Measurements from ENCODE around the gene SLC22A3. TPM values are rescaled to one million over a fixed set of nuclear protein-coding genes. Genes with fewer than 3 reads are reported as not detected.

SLC22A3 gene
- total RNA-seq, 2 experiments from 2014 or later = not detected

- H3K9me3 Mint-ChIP-seq = peaks cover 2% of the 10 kb centered on the region
- DNase-seq = no peak
- no peak overlapping the region for H3K27ac Mint-ChIP-seq
- no peaks in the 10 kb centered on the region for H3K36me3 Mint-ChIP-seq
- CTCF ChIA-PET = interaction anchor here (0.9 kb wide), 1 partner anchor 42 kb away, joined by 4 read pairs; no protein-coding TSS in a partner anchor
- POLR2A ChIA-PET = no interaction called here
- no peaks in the 10 kb centered on the region for H3K4me1 Mint-ChIP-seq (ENCODE audit: low read depth)
- peaks cover 2% of the 10 kb centered on the region for H3K27me3 Mint-ChIP-seq
- no peak overlapping the region for H3K4me3 Mint-ChIP-seq
- intact Hi-C loops (cut with micrococcal nuclease) = no loop called here
These were observed 64.8 kb downstream of the SLC22A3 start for GRCh38 chr6:160412993-160413392.

- intact Hi-C loops (cut with micrococcal nuclease) = no loop called here
- Mint-ChIP-seq H3K27me3 (peaks cover 6% of the 10 kb centered on the region), H3K4me3 (no peak overlapping the region), H3K4me1 (ENCODE audit: low read depth) (no peaks in the 10 kb centered on the region), H3K27ac (no peak overlapping the region), H3K9me3 (peaks cover 2% of the 10 kb centered on the region), H3K36me3 (no peaks in the 10 kb centered on the region)
- DNase-seq = no peak
- CTCF ChIA-PET = no interaction called here
- POLR2A ChIA-PET = no interaction called here
These were observed 69.0 kb downstream of the SLC22A3 start for GRCh38 chr6:160417146-160417545.

- Mint-ChIP-seq H3K4me3 (no peak overlapping the region), H3K4me1 (ENCODE audit: low read depth) (no peaks in the 10 kb centered on the region), H3K36me3 (no peaks in the 10 kb centered on the region), H3K27ac (no peak overlapping the region), H3K9me3 (peaks cover 2% of the 10 kb centered on the region), H3K27me3 (peaks cover 6% of the 10 kb centered on the region)
- no peak for DNase-seq
- CTCF ChIA-PET = no interaction called here
- intact Hi-C loops (cut with micrococcal nuclease) = no loop called here
- POLR2A ChIA-PET = no interaction called here
These were observed 69.4 kb downstream of the SLC22A3 start for GRCh38 chr6:160417550-160417949.

- H3K27ac Mint-ChIP-seq = no peak overlapping the region
- peaks cover 2% of the 10 kb centered on the region for H3K9me3 Mint-ChIP-seq
- no peaks in the 10 kb centered on the region for H3K4me1 Mint-ChIP-seq (ENCODE audit: low read depth)
- ChIA-PET POLR2A (no interaction called here), CTCF (interaction anchor here (0.8 to 1.4 kb wide), 2 partner anchors 37 to 280 kb away, joined by 3 to 4 read pairs; no protein-coding TSS in a partner anchor)
- intact Hi-C loops (cut with micrococcal nuclease) = no loop called here
- no peak for DNase-seq
- no peaks in the 10 kb centered on the region for H3K36me3 Mint-ChIP-seq
- no peak overlapping the region for H3K4me3 Mint-ChIP-seq
- H3K27me3 Mint-ChIP-seq = peaks cover 4% of the 10 kb centered on the region
These were observed 70.2 kb downstream of the SLC22A3 start for GRCh38 chr6:160418370-160418769.

- Mint-ChIP-seq H3K36me3 (peaks cover 1% of the 10 kb centered on the region), H3K9me3 (peaks cover under 1% of the 10 kb centered on the region), H3K27ac (no peak overlapping the region), H3K27me3 (peaks cover 4% of the 10 kb centered on the region), H3K4me1 (ENCODE audit: low read depth) (no peaks in the 10 kb centered on the region), H3K4me3 (no peak overlapping the region)
- POLR2A ChIA-PET = no interaction called here
- intact Hi-C loops (cut with micrococcal nuclease) = no loop called here
- CTCF ChIA-PET = interaction anchor here (1.4 kb wide), 1 partner anchor 36 kb away, joined by 4 read pairs; no protein-coding TSS in a partner anchor
- DNase-seq = no peak
These were observed 71.3 kb downstream of the SLC22A3 start for GRCh38 chr6:160419488-160419887.

- H3K9me3 Mint-ChIP-seq = no peaks in the 10 kb centered on the region
- ChIA-PET CTCF (interaction anchor here (1.5 kb wide), 1 partner anchor 35 kb away, joined by 4 read pairs; no protein-coding TSS in a partner anchor), POLR2A (no interaction called here)
- no peaks in the 10 kb centered on the region for H3K4me1 Mint-ChIP-seq (ENCODE audit: low read depth)
- no peak overlapping the region for H3K4me3 Mint-ChIP-seq
- peaks cover 1% of the 10 kb centered on the region for H3K36me3 Mint-ChIP-seq
- DNase-seq = no peak
- no peak overlapping the region for H3K27ac Mint-ChIP-seq
- intact Hi-C loops (cut with micrococcal nuclease) = no loop called here
- peaks cover 4% of the 10 kb centered on the region for H3K27me3 Mint-ChIP-seq
These were observed 72.2 kb downstream of the SLC22A3 start for GRCh38 chr6:160420253-160420968.

- H3K27ac Mint-ChIP-seq = no peak overlapping the region
- H3K36me3 Mint-ChIP-seq = peaks cover 1% of the 10 kb centered on the region
- CTCF ChIA-PET = interaction anchor here (1.5 kb wide), 1 partner anchor 34 kb away, joined by 4 read pairs; no protein-coding TSS in a partner anchor
- no peak overlapping the region for H3K4me3 Mint-ChIP-seq
- no peaks in the 10 kb centered on the region for H3K9me3 Mint-ChIP-seq
- peaks cover 4% of the 10 kb centered on the region for H3K27me3 Mint-ChIP-seq
- intact Hi-C loops (cut with micrococcal nuclease) = no loop called here
- POLR2A ChIA-PET = no interaction called here
- peaks cover 3% of the 10 kb centered on the region for H3K4me1 Mint-ChIP-seq (ENCODE audit: low read depth)
- DNase-seq = no peak
These were observed 72.9 kb downstream of the SLC22A3 start for GRCh38 chr6:160420969-160421556.

- CTCF ChIA-PET = interaction anchor here (1.5 kb wide), 1 partner anchor 34 kb away, joined by 4 read pairs; no protein-coding TSS in a partner anchor
- Mint-ChIP-seq H3K9me3 (no peaks in the 10 kb centered on the region), H3K4me3 (no peak overlapping the region), H3K27me3 (peaks cover 9% of the 10 kb centered on the region), H3K27ac (no peak overlapping the region), H3K4me1 (ENCODE audit: low read depth) (peaks cover 11% of the 10 kb centered on the region), H3K36me3 (peaks cover 1% of the 10 kb centered on the region)
- DNase-seq = no peak
- intact Hi-C loops (cut with micrococcal nuclease) = no loop called here
- POLR2A ChIA-PET = no interaction called here
These were observed 73.7 kb downstream of the SLC22A3 start for GRCh38 chr6:160421854-160422253.

GRCh38 chr6:160424256-160424655 lies 76.1 kb downstream of the SLC22A3 start:
- POLR2A ChIA-PET = no interaction called here
- Mint-ChIP-seq H3K9me3 (no peaks in the 10 kb centered on the region), H3K4me1 (ENCODE audit: low read depth) (peaks cover 13% of the 10 kb centered on the region), H3K27ac (no peak overlapping the region), H3K4me3 (no peak overlapping the region), H3K27me3 (peaks cover 22% of the 10 kb centered on the region), H3K36me3 (peaks cover 1% of the 10 kb centered on the region)
- DNase-seq = no peak
- intact Hi-C loops (cut with micrococcal nuclease) = no loop called here
- CTCF ChIA-PET = no interaction called here

- no peak for DNase-seq
- POLR2A ChIA-PET = no interaction called here
- Mint-ChIP-seq H3K27me3 (peaks cover 26% of the 10 kb centered on the region), H3K4me3 (no peak overlapping the region), H3K27ac (no peak overlapping the region), H3K9me3 (no peaks in the 10 kb centered on the region), H3K4me1 (ENCODE audit: low read depth) (peaks cover 13% of the 10 kb centered on the region), H3K36me3 (peaks cover 1% of the 10 kb centered on the region)
- intact Hi-C loops (cut with micrococcal nuclease) = no loop called here
- CTCF ChIA-PET = no interaction called here
These were observed 78.0 kb downstream of the SLC22A3 start for GRCh38 chr6:160426136-160426535.

GRCh38 chr6:160427312-160428068 lies 79.3 kb downstream of the SLC22A3 start:
- H3K9me3 Mint-ChIP-seq = no peaks in the 10 kb centered on the region
- H3K27ac Mint-ChIP-seq = no peak overlapping the region
- intact Hi-C loops (cut with micrococcal nuclease) = no loop called here
- CTCF ChIA-PET = no interaction called here
- H3K36me3 Mint-ChIP-seq = peaks cover 1% of the 10 kb centered on the region
- H3K4me1 Mint-ChIP-seq (ENCODE audit: low read depth) = peaks cover 13% of the 10 kb centered on the region
- H3K4me3 Mint-ChIP-seq = no peak overlapping the region
- POLR2A ChIA-PET = no interaction called here
- DNase-seq = no peak
- peaks cover 27% of the 10 kb centered on the region for H3K27me3 Mint-ChIP-seq

- POLR2A ChIA-PET = no interaction called here
- no peaks in the 10 kb centered on the region for H3K9me3 Mint-ChIP-seq
- peaks cover 28% of the 10 kb centered on the region for H3K27me3 Mint-ChIP-seq
- H3K27ac Mint-ChIP-seq = no peak overlapping the region
- intact Hi-C loops (cut with micrococcal nuclease) = no loop called here
- peaks cover 13% of the 10 kb centered on the region for H3K4me1 Mint-ChIP-seq (ENCODE audit: low read depth)
- H3K4me3 Mint-ChIP-seq = no peak overlapping the region
- no peak for DNase-seq
- CTCF ChIA-PET = no interaction called here
- peaks cover 1% of the 10 kb centered on the region for H3K36me3 Mint-ChIP-seq
These were observed 79.9 kb downstream of the SLC22A3 start for GRCh38 chr6:160428069-160428430.

Measured in activated CD4-positive, alpha-beta memory T cell treated with anti-CD3 and anti-CD28 coated beads for 36 hours (primary cell).